ENCODE measurements around the gene PRLH.

PRLH gene

GRCh38 chr2:237566401-237567235 lies at the start of gene PRLH:
TSS of gene PRLH (plus strand) at chr2:237566574. CDS start at chr2:237566574, 0 bp downstream.
- DNase-seq (ENCODE audit: low spot score) = no peak

- DNase-seq (ENCODE audit: low spot score) = no peak
Observed at GRCh38 chr2:237517163-237517562, 49.2 kb upstream of the PRLH start.

- no peak for DNase-seq (ENCODE audit: low spot score)
Observed at GRCh38 chr2:237517990-237518389, 48.4 kb upstream of the PRLH start.

GRCh38 chr2:237519506-237520245 lies 46.7 kb upstream of the PRLH start:
- no peak for DNase-seq (ENCODE audit: low spot score)

GRCh38 chr2:237520290-237520689 lies 46.1 kb upstream of the PRLH start:
- DNase-seq (ENCODE audit: low spot score) = no peak

GRCh38 chr2:237524631-237525030 lies 41.7 kb upstream of the PRLH start:
- no peak for DNase-seq (ENCODE audit: low spot score)

- no peak for DNase-seq (ENCODE audit: low spot score)
Observed at GRCh38 chr2:237525559-237526157, 40.7 kb upstream of the PRLH start.

GRCh38 chr2:237527233-237527632 lies 39.1 kb upstream of the PRLH start:
- DNase-seq (ENCODE audit: low spot score) = no peak

GRCh38 chr2:237527766-237528165 lies 38.6 kb upstream of the PRLH start:
- DNase-seq (ENCODE audit: low spot score) = no peak

- no peak for DNase-seq (ENCODE audit: low spot score)
Observed at GRCh38 chr2:237529452-237530402, 36.6 kb upstream of the PRLH start.

GRCh38 chr2:237530472-237531433 lies 35.6 kb upstream of the PRLH start:
- DNase-seq (ENCODE audit: low spot score) = no peak

GRCh38 chr2:237532160-237532559 lies 34.2 kb upstream of the PRLH start:
- no peak for DNase-seq (ENCODE audit: low spot score)

- DNase-seq (ENCODE audit: low spot score) = no peak
Observed at GRCh38 chr2:237533668-237534161, 32.7 kb upstream of the PRLH start.

- DNase-seq (ENCODE audit: low spot score) = no peak
Observed at GRCh38 chr2:237534380-237534779, 32.0 kb upstream of the PRLH start.

- DNase-seq (ENCODE audit: low spot score) = no peak
Observed at GRCh38 chr2:237535385-237536082, 30.8 kb upstream of the PRLH start.

- no peak for DNase-seq (ENCODE audit: low spot score)
Observed at GRCh38 chr2:237536083-237536415, 30.3 kb upstream of the PRLH start.

- no peak for DNase-seq (ENCODE audit: low spot score)
Observed at GRCh38 chr2:237536617-237537016, 29.8 kb upstream of the PRLH start.

- no peak for DNase-seq (ENCODE audit: low spot score)
Observed at GRCh38 chr2:237538001-237538720, 28.2 kb upstream of the PRLH start.

- no peak for DNase-seq (ENCODE audit: low spot score)
Observed at GRCh38 chr2:237538901-237539300, 27.5 kb upstream of the PRLH start.

Measured in NAMALWA (cell line).